NCI-H128 (cell line): Measurements from ENCODE around the gene MYL10.

Source experiments
- DNase-seq: peaks from one replicate; lab custom pipeline; 2025; ENCODE audit not compliant: unreplicated experiment; lab: John Stamatoyannopoulos, UW

The MYL10 gene

GRCh38 chr7:101598422-101598985 lies 30.6 kb downstream of the MYL10 start:
- DNase-seq = no peak

DNA sequence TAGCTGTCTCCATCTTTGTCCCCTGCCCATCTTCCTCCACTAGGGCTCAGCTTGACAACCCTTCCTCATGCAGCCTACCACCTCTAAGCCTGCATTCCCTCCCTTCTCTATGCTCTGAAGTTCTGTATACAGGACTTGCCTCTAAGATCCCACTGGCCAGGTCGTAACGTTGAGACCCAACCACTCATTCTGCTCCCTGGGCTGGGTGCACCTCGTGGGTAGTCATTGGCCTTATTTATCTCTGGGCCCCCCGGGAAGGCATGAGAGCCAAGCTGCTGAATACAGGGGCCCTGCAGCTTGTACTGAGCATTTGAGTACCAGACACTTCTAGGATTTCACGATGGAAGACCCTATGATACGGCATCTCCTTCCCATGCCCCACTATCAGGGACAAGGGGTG lies 31.2 kb downstream of the MYL10 start:
- no peak for DNase-seq

- no peak for DNase-seq
Measured at GRCh38 chr7:101596898-101597297, 32.2 kb downstream of the MYL10 start.

DNA sequence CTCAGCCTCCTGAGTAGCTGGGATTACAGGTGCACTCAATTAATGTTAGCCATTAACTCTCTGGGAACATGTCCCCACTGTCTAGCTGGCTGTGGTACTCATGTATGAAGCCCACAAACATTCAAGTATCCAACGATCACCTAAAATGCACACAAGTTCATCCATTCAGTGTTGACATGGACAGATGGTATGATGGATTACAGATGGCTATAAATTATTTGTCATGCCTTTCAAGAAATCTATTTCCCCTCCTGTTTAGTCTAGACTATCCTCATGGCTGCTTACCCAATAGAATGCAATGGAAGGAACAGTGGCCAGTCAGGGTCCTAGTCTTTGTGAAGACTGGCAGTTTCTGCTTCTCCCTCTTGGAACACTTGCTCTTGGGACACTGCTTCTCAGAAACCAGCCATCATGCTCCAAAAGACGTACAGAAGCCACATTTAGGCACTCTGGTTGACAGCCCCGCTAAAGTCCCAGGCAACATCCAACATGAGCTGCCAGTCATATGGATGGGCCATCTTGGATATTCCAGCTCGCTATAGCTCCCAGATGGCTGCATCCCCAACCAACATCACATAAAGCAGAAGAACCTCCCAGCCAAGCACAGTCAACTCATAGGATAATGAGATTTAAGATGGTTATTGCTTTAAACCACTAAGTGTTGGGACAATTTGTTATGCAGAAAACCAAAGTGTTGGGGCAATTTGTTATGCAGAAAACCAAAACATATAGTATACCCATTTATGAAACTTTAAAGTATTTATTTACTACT lies 33.1 kb downstream of the MYL10 start:
- DNase-seq = no peak

DNA sequence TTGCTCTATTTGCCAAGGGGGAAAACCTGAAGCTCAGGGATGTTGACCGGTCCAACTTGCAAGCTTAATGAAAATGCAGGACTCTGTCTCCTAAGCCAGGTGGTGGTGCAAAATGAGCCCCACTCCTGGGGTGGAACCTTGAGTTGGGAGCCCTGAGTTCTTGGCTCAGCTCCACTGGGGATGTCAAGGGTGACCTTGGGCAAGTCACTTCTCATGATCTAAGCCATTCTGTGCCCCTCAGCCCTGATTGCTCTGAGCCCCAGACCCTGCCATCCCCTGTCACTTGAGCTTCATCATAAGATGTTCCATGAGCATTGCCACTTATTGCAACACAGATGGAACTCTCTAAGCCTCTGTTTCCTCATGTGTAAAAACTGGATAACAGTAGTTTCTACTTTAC lies 33.9 kb downstream of the MYL10 start:
- DNase-seq = no peak

DNA sequence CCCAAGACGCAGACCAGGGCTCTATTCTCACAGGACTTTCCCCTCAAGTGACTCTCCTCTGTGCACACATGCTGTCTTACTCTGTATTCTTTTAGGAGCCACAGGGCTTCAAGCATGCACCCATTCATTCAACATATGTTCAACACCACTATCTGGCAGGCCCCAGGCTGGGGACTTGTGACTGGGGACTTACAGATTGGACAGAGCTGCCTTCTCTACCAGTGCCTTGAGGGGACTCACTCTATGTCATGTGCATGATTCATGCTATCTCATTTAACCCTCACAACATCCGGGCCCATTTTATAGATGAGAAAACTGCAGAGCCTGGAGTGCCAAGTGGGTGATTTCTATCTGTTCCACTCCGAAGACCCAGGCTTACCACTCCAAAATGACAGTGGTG lies 34.3 kb downstream of the MYL10 start:
- no peak for DNase-seq

- no peak for DNase-seq
Measured at GRCh38 chr7:101593556-101593955, 35.5 kb downstream of the MYL10 start.

- DNase-seq = no peak
Measured at GRCh38 chr7:101591504-101591903, 37.6 kb downstream of the MYL10 start.

- DNase-seq = no peak
Measured at GRCh38 chr7:101590663-101591435, 38.2 kb downstream of the MYL10 start.

GRCh38 chr7:101589976-101590662 lies 39.0 kb downstream of the MYL10 start:
- no peak for DNase-seq

GRCh38 chr7:101589052-101589451 lies 40.0 kb downstream of the MYL10 start:
- no peak for DNase-seq

DNA sequence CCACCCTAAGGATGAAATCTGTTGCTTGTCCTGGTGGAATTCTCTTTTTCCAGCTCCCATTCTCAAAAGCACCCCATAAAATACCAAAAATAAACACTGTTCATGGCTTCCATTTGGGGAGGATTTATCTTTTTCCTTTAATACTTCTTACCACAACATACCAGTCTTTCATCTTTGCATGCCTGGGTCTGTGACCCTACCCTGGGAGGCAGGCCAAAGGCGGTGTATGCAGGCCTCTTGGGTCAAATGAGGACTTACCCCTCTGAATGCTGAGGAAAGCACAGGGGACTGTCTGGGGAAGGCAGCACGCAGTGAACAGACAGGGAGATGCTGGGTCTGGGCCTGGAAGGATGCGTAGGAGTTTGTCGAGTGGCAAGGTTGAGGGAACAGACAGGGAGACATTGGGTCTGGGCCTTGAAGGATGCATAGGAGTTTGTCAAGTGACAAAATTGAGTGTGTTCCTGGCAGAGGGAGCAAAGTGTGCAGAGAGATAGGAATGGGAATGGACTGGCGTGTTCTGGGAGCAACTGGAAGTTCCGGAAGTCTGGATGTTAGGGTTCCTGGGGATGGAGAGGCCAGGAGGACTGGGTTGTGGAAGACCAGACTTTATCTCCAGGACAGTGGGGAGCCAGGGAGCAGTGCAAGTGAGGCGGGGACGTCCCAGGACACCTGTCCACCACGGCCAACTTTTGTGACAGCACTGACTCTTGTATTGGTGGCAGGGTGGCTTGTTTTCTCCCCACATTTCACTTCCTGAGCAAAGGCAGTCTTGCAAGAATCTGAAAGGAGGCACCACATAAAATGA lies 40.8 kb downstream of the MYL10 start:
- no peak for DNase-seq

DNA sequence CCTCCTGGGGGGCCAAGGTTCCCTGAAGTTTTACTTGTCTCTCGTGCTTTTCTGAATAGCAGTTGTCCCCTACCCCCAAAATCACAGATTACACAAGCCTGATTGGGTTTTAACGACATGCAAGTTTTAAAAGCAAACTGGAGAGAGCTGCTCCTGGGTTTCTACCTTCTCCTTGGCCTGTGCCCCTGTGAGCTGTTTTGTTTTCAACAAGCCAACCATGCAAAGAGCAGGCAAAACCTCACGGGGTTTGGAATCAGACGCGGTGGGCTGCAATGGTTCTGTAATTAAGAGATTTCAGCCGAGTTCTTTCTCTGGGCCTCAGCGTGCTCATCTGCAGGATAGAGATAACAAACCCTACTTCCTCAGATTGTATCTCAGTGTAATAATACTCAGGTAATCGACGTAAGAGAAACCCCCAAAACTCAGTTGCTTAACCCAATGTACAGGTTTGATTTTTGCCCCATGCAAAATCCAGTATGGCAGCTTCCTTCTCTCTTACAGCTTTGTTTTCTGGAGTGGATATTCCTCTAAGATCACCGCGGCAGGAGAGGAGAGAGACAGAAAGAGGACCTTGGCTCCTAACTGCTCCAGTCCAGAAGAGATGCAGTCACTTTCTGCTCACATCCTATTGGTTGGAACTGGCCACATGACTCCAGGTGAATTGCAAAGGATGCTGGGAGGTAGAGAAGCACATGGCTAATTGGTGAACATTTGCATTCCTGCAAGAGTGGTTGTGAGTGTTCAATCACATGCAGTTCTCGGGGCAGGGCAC lies 42.0 kb downstream of the MYL10 start:
- no peak for DNase-seq

DNA sequence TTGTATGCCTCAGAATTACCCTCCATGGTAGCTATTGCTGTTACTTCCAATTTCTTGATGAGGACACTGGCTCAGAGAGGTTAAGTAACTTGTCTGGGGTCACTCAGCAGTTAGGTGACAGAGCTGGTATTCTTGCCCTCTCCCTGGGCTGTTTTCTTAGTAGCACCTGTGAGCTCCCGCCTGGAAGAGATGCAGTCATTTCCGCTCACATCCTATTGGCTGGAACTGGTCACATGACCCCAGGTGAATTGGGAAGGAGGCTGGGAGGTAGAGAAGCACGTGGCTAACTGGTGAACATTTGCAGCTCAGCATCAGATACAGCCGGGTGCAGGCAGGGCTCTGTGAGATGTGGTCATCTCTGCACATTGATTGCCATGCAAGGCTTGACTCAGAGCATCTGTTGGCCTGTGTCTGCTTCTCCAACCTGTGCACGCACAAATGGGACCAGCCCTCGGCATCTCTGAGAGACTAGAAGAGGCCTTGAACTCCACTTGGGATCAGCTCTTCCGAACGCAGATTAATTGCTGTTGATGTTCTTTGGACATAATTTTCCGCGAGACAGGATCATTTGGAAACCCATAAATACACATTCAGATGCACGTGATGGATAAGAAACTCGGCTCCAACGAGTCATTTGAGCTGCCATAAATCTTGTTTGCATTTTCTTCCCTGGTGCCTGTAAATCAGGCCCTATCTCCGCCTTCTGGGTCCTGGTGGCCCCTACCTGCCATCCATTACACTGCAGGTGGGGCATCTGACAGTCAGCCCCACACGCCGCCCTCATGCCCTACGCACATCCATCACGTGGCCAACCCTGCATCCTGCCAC lies 42.8 kb downstream of the MYL10 start:
- no peak for DNase-seq

GRCh38 chr7:101582971-101583370 lies 46.1 kb downstream of the MYL10 start:
- DNase-seq = no peak

- no peak for DNase-seq
Measured at GRCh38 chr7:101581891-101582290, 47.2 kb downstream of the MYL10 start.

GRCh38 chr7:101580596-101580995 lies 48.5 kb downstream of the MYL10 start:
- no peak for DNase-seq

GRCh38 chr7:101578552-101578951 lies 50.5 kb downstream of the MYL10 start:
- no peak for DNase-seq

DNA sequence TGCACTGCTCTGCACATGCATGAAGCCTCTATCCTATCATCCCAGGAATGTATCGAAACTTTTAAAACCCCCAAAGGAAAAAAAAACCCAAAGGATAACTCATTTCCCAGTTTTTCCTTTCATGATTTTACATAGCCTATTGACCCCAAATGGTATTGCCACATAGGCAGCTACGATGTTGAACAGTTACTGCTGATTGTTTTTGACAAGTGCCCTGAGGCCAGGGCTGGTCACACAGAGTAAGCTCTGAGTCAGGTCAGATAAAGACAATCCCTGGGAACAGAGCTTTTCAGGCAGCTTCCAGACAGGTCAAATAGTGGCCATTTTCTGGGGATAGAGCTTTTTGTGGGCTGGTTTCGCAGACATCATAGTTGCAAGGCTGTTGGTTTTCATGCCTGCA lies 52.1 kb downstream of the MYL10 start:
- DNase-seq = no peak
